BLaER1 (cell line): ENCODE data around the gene MAP7.
"Not testable (repeated sequence)": the region's sequence is repeated elsewhere in the genome, so short reads cannot be mapped to it uniquely, and the experiment has no call there.

ENCODE experiments used
- H3K27ac ChIP-seq: shearing (Covaris generic); formaldehyde crosslinking; 2 replicates; pipeline ENCODE4 v1.8.1; 2022
- H3K27me3 ChIP-seq: shearing (Covaris generic); formaldehyde crosslinking; 2 replicates; pipeline ENCODE4 v1.8.1; 2022
- H3K36me3 ChIP-seq: shearing (Covaris generic); formaldehyde crosslinking; 2 replicates; pipeline ENCODE4 v1.8.1; 2022
- H3K4me1 ChIP-seq: shearing (Covaris generic); formaldehyde crosslinking; 2 replicates; pipeline ENCODE4 v1.8.1; 2022
- H3K4me2 ChIP-seq: shearing (Covaris generic); formaldehyde crosslinking; 2 replicates; pipeline ENCODE4 v1.8.1; 2022
- H3K4me3 ChIP-seq: shearing (Covaris generic); formaldehyde crosslinking; 2 replicates; pipeline ENCODE4 v1.8.1; 2022
- H3K9ac ChIP-seq: shearing (Covaris generic); formaldehyde crosslinking; 2 replicates; pipeline ENCODE4 v1.8.1; 2022
- H3K9me3 ChIP-seq: shearing (Covaris generic); formaldehyde crosslinking; 2 replicates; pipeline ENCODE4 v1.8.1; 2022
- H4K20me1 ChIP-seq: shearing (Covaris generic); formaldehyde crosslinking; 2 replicates; pipeline ENCODE4 v1.8.1; 2022
- Cebpa-rat ChIP-seq: shearing (Covaris generic); IDR thresholded peaks from 2 replicates; pipeline ENCODE4 v1.8.1; 2022

Gene MAP7

DNA sequence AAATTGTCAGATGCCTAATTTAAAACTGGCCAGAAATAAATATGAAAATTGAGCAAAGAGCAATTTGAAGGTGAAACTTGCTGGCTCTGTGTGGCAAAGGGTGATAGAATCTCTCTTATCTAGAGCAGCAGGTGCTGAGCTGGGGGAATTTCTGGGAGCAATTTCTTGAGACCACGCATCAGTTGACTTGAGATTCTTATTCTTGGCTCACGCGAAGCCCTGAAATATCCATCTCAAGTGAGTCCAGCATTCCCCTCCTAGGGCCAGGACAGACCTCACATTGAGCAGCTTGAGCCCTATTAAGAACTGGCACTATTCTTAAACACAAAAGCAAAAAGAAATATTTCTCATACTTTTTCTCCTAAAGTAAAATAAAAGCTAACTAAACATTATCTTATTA, 66.3 kb downstream of the MAP7 start:
- H3K4me1 ChIP-seq: no peaks in the 10 kb centered on the region
- H3K36me3 ChIP-seq: no peaks in the 10 kb centered on the region
- no peak overlapping the region for H3K4me2 ChIP-seq
- H3K9ac ChIP-seq: no peak overlapping the region
- H3K9me3 ChIP-seq: no peaks in the 10 kb centered on the region
- H4K20me1 ChIP-seq: no peaks in the 10 kb centered on the region
- H3K4me3 ChIP-seq: no peak overlapping the region
- no peaks in the 10 kb centered on the region for H3K27me3 ChIP-seq
- TF ChIP-seq Cebpa-rat: no peak
- H3K27ac ChIP-seq: no peak overlapping the region

DNA sequence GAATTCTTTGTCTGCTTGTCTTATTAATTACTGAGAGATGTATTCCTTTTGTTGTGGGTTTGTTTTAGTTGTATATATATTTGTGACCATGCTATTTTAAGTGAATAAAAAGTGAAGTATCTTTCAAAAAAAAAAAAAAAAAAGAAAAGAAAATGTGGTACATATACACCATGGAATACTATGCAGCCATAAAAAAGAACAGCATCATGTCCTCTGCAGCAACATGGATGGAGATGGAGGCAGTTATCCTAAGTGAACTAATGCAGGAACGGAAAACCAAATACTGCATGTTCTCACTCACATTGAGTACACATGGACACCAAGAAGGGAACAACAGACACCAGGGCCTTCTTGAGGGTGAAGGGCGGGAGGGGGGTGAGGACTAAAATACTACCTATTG, 67.2 kb downstream of the MAP7 start:
- not testable (repeated sequence) for H3K27me3 ChIP-seq, H3K4me1 ChIP-seq, H3K4me3 ChIP-seq, H3K9ac ChIP-seq, H3K9me3 ChIP-seq, H3K36me3 ChIP-seq, H3K4me2 ChIP-seq, H3K27ac ChIP-seq, H4K20me1 ChIP-seq

DNA sequence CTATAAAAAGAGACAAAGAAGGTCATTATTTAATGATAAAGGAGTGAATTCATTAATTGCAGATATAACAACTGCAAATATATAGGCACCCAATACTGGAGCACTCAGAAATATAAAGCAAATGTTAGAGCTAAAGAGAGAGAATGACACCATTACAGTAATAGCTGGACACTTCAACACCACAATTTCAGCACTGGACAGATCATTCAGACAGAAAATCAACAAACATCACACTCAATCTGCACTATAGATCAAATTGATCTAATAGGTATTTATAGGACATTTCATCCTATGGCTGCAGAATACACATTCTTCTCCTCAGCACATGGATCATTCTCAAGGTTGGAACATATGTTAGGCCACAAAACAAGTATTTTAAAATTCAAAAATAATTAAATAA, 72.7 kb downstream of the MAP7 start:
- Histone ChIP-seq H3K4me1 (no peaks in the 10 kb centered on the region), H3K4me2 (no peak overlapping the region), H3K36me3 (no peaks in the 10 kb centered on the region), H3K4me3 (no peak overlapping the region), H3K9me3 (no peaks in the 10 kb centered on the region), H4K20me1 (no peaks in the 10 kb centered on the region), H3K27me3 (no peaks in the 10 kb centered on the region), H3K27ac (no peak overlapping the region), H3K9ac (no peak overlapping the region)
- TF ChIP-seq Cebpa-rat: no peak

DNA sequence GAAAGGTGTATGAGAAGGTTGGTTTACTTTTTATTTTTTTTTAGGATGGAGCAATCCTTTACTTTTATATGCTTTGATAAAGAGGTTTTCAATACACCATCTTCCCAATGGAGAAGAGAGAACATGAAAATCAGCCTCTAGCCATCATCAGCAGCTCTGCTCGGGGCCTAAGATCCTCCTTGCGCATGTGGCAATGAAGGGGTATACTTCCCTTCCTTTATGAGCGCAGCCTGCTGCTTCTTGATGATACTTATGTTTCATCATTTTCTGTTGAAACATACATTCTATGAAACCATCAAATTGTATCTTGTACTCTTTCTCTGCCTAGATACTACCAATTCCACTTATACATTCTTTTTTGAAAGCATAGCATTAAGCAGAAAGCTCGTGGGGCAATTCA, 74.5 kb downstream of the MAP7 start:
- Histone ChIP-seq H3K4me1 (peaks cover 11% of the 10 kb centered on the region), H3K9me3 (no peaks in the 10 kb centered on the region), H3K4me2 (no peak overlapping the region), H3K9ac (no peak overlapping the region), H3K27me3 (no peaks in the 10 kb centered on the region), H3K27ac (no peak overlapping the region), H3K4me3 (no peak overlapping the region), H4K20me1 (no peaks in the 10 kb centered on the region), H3K36me3 (no peaks in the 10 kb centered on the region)
- TF ChIP-seq Cebpa-rat: no peak

DNA sequence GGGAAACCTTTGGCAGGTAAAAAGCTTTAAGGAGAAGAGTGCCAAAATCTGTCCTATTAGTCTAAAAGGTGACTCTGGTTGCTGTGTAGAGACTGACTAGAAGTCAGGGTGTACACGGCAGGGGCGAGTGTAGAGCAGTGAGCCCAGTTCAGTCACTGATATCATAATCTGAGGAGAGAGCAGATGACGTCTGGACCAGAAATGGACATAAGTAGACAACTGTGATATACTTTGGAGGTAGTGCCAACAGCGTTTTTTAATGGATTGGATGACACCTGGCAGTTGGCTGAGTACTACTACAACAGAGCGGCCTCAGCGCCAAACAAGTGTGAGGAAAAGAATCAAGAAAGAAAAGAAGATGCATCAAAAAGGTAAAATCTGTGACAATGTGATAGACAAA, 76.0 kb downstream of the MAP7 start:
- no peak for TF ChIP-seq Cebpa-rat
- H3K36me3 ChIP-seq: no peaks in the 10 kb centered on the region

DNA sequence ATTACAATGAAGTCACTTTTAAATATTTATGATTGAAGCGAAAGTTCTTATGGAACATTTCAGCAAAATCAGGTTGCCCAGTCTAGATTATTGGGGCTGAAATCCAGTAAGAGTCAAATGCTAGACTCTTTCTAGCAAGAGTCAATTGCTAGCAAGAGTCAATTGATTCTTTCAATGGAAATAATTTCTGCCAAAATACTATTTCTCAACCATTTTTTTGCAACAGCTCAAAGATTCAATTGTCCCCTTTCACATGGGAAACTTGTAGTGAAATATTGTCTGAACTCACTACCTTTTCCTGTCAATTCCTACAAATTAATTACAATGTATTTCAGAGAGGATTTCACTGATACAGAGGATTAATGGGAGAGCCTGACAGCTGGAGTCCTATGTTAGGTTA, 78.3 kb downstream of the MAP7 start:
- Histone ChIP-seq H3K27me3 (no peaks in the 10 kb centered on the region), H3K9me3 (no peaks in the 10 kb centered on the region)
- no peak for TF ChIP-seq Cebpa-rat

More for the DNA sequence above, 76.0 kb downstream of the MAP7 start:
- H3K4me2 ChIP-seq: no peak overlapping the region
- H3K4me3 ChIP-seq: no peak overlapping the region
- H3K27ac ChIP-seq: no peak overlapping the region
- H4K20me1 ChIP-seq: no peaks in the 10 kb centered on the region
- H3K9ac ChIP-seq: no peak overlapping the region
- H3K4me1 ChIP-seq: peaks cover 11% of the 10 kb centered on the region
- no peaks in the 10 kb centered on the region for H3K9me3 ChIP-seq
- H3K27me3 ChIP-seq: no peaks in the 10 kb centered on the region

DNA sequence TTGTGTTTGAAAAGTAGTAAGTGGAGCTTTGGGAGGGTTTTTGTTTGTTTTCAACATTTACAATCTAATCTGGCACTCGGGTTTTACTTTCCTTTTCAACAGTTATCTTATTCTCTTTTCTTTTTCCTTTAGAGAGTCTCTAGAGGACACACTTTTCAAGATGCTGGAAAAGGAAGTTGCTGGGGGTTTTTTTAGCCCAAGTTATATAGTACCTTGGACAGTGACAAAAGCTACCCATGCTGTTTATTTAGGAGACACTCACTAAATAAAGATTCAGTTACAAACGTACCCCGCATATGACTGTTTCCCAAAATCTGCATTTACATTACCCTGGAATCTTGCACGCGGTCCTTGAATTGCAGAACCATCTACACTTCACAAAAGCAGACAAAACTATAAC, 78.8 kb downstream of the MAP7 start:
- H4K20me1 ChIP-seq: no peaks in the 10 kb centered on the region
- H3K9me3 ChIP-seq: no peaks in the 10 kb centered on the region
- H3K4me1 ChIP-seq: peaks cover 11% of the 10 kb centered on the region
- no peak overlapping the region for H3K27ac ChIP-seq
- H3K4me3 ChIP-seq: no peak overlapping the region
- peak overlapping the region; percentile 22 for H3K4me2 ChIP-seq
- H3K36me3 ChIP-seq: no peaks in the 10 kb centered on the region
- H3K27me3 ChIP-seq: no peaks in the 10 kb centered on the region
- TF ChIP-seq Cebpa-rat: no peak
- no peak overlapping the region for H3K9ac ChIP-seq

More for the DNA sequence above, 78.3 kb downstream of the MAP7 start:
- H3K27ac ChIP-seq: no peak overlapping the region
- no peak overlapping the region for H3K4me2 ChIP-seq
- H4K20me1 ChIP-seq: no peaks in the 10 kb centered on the region
- H3K4me3 ChIP-seq: no peak overlapping the region
- peaks cover 11% of the 10 kb centered on the region for H3K4me1 ChIP-seq
- no peak overlapping the region for H3K9ac ChIP-seq
- H3K36me3 ChIP-seq: no peaks in the 10 kb centered on the region

DNA sequence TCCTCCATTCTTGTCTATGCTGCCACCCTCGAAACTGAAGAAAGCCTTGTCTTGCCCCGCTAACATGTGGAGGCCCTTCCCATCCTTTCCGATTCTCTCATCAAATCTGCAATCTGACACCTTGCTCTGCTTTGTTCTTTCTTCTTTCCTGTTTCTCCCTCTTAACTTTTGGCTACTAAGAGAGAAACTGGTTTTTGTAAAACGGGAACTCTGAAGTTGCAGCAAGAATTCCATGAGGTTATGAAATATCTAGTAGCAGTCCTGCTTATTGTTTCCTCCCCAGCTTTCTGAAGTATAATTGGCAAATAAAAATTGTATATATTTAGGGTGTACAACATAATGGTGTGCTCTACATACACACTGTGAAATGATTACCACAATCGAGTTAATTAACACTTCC, 80.2 kb downstream of the MAP7 start:
- no peak overlapping the region for H3K4me3 ChIP-seq
- H3K9me3 ChIP-seq: no peaks in the 10 kb centered on the region
- TF ChIP-seq Cebpa-rat: no peak
- no peaks in the 10 kb centered on the region for H3K36me3 ChIP-seq
- no peak overlapping the region for H3K9ac ChIP-seq
- H3K27me3 ChIP-seq: no peaks in the 10 kb centered on the region
- no peak overlapping the region for H3K4me2 ChIP-seq
- no peaks in the 10 kb centered on the region for H4K20me1 ChIP-seq
- H3K4me1 ChIP-seq: peaks cover 11% of the 10 kb centered on the region
- H3K27ac ChIP-seq: no peak overlapping the region

DNA sequence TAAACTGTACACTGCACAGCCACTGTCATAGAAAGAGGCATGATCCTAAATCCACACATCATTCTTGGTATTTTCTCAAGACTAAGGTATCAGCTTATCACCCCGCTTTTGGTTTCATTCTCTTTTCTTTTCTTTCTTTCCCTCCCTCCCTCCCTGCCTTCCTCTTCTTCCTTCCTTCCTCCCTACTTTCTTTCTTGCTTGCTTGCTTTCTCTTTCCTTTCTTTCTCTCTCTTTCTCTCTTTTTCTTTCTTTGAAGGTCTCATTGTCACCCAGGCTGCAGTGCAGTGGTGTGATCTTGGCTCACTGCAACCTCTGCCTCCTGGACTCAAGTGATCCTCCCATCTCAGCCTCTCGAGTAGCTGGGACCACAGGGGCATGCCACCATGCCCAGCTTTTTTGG, 81.1 kb downstream of the MAP7 start:
- TF ChIP-seq Cebpa-rat: no peak
- no peak overlapping the region for H3K9ac ChIP-seq
- H3K9me3 ChIP-seq: no peaks in the 10 kb centered on the region
- no peak overlapping the region for H3K27ac ChIP-seq
- H3K4me3 ChIP-seq: no peak overlapping the region
- no peaks in the 10 kb centered on the region for H4K20me1 ChIP-seq
- H3K36me3 ChIP-seq: no peaks in the 10 kb centered on the region
- no peak overlapping the region for H3K4me2 ChIP-seq
- H3K4me1 ChIP-seq: peaks cover 19% of the 10 kb centered on the region
- no peaks in the 10 kb centered on the region for H3K27me3 ChIP-seq

DNA sequence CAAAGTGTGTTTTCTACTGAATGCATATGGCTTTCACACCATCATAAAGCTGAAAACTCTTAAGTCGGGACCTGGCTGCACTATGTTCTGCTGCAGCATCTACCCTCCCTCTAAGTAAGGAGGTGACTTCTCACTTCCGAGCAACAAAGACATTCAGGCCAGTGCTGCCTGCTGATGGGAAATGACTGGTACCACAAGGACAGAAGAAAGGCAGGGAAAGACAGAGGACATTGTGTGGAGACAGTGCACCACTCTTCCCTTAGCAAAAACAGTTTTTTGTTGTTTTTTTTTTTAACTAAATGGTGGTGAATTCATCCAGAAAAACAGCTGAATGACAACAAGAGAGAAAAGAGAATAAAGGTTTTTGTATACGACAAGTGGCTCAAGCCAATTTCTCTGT, 81.5 kb downstream of the MAP7 start:
- Histone ChIP-seq H4K20me1 (no peaks in the 10 kb centered on the region), H3K4me1 (peaks cover 23% of the 10 kb centered on the region), H3K4me2 (no peak overlapping the region), H3K9me3 (no peaks in the 10 kb centered on the region), H3K27me3 (no peaks in the 10 kb centered on the region), H3K27ac (no peak overlapping the region), H3K36me3 (no peaks in the 10 kb centered on the region), H3K9ac (no peak overlapping the region), H3K4me3 (no peak overlapping the region)
- TF ChIP-seq Cebpa-rat: no peak

DNA sequence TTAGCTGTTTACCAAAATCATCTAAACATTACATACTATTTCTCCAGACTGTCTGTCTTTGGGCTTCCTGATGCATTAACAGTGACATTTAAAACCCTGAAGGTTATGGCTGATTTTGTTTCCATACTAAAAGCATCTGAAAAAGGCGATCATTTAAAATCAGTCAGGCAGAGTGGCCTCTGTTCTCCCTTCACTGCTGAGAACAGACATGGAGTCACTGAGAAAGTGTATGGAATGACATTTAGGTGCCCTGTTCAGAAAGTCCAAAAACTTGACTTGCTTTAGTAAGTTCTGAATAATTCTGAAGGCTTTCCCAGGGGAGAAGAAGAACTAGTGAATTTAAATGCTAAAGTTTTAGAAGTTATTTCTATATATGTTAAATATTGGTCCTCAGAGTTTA, 83.0 kb downstream of the MAP7 start:
- H3K9me3 ChIP-seq: no peaks in the 10 kb centered on the region
- H3K27ac ChIP-seq: no peak overlapping the region
- no peaks in the 10 kb centered on the region for H3K36me3 ChIP-seq
- peaks cover 27% of the 10 kb centered on the region for H3K4me1 ChIP-seq
- H4K20me1 ChIP-seq: no peaks in the 10 kb centered on the region
- no peak overlapping the region for H3K4me3 ChIP-seq
- H3K9ac ChIP-seq: no peak overlapping the region
- H3K27me3 ChIP-seq: no peaks in the 10 kb centered on the region
- TF ChIP-seq Cebpa-rat: no peak
- no peak overlapping the region for H3K4me2 ChIP-seq
